Choroid plexus epithelial cell (primary cell): ENCODE measurements around the gene TOP2B.

ENCODE experiments used
- DNase-seq: peaks from one replicate; pipeline ENCODE4 v3.0.0-alpha.2; 2010; ENCODE audit warnings: low read depth
- H3K4me3 ChIP-seq: 2 replicates; pipeline ENCODE4 v1.5.1; 2011; ENCODE audit warnings: low read depth, mild to moderate bottlenecking, control low read depth, low read length, moderate library complexity
- TF ChIP-seq, protein P1 (sequence below): conservative IDR thresholded peaks from 2 replicates; pipeline ENCODE4 v1.5.1; 2011; ENCODE audit warnings: low read depth, mild to moderate bottlenecking, control low read depth, inconsistent platforms, low read length, moderate library complexity

The TOP2B gene

DNA sequence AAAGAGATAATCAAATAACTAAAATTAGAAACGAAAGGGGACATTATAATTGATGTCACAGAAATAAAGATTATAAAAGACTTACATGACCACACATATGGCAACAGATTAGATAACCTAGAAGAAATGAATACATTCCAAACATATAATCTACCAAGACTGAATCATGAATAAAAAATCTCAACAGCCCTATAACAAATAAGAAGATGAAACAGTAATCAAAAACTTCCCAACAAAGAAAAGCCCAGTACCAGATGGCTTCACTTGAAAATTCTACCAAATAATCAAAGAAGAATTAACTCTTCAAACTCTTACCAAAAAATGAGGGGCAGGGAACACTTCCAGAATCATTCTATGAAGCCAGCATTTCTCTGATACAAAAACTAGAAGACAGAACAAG lies 11.8 kb downstream of the TOP2B start:
- DNase-seq: no peak
- TF ChIP-seq, protein P1, sequence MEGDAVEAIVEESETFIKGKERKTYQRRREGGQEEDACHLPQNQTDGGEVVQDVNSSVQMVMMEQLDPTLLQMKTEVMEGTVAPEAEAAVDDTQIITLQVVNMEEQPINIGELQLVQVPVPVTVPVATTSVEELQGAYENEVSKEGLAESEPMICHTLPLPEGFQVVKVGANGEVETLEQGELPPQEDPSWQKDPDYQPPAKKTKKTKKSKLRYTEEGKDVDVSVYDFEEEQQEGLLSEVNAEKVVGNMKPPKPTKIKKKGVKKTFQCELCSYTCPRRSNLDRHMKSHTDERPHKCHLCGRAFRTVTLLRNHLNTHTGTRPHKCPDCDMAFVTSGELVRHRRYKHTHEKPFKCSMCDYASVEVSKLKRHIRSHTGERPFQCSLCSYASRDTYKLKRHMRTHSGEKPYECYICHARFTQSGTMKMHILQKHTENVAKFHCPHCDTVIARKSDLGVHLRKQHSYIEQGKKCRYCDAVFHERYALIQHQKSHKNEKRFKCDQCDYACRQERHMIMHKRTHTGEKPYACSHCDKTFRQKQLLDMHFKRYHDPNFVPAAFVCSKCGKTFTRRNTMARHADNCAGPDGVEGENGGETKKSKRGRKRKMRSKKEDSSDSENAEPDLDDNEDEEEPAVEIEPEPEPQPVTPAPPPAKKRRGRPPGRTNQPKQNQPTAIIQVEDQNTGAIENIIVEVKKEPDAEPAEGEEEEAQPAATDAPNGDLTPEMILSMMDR: no peak
- H3K4me3 ChIP-seq: no peak overlapping the region

DNA sequence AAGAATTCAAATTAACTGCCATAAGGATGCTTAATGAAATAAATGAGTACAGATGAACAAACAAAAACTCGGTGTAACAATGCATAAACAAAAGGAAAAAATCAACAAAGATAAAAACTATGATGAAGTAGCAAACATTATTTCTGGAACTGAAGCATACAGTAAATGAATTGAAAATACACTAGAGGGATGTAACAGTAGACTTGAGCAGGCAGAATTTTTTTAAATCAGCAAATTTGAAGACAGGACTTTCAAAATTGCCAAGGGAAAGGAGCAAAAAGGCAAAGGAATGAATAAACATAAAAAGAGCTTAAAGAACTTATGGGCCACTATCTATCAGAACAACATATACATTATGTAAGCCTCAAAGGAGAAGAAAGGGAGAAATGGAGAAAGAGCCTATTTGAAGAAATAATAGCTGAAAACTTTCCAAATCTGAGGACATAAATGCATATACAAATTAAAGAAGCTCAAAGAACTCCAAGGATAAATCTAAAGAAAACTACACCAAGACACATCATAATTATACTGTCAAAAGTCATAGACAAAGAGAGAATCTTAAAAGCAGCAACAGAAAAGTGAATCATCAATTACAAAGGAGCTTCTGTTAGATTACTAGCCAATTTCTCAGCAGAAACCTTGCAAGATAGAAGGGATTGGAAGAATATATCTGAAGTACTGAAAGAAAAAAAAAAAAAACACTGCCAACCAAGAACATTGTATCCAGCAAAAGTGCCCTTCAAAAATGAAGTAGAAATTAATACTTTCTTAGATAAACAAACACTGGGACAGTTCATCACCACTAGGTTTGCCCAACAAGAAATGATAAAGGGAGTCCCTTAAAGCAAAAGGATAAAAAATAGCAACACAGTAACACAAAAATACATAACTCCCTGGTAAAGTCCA lies 15.5 kb downstream of the TOP2B start:
- TF ChIP-seq, protein P1: no peak
- no peak overlapping the region for H3K4me3 ChIP-seq
- DNase-seq: no peak

DNA sequence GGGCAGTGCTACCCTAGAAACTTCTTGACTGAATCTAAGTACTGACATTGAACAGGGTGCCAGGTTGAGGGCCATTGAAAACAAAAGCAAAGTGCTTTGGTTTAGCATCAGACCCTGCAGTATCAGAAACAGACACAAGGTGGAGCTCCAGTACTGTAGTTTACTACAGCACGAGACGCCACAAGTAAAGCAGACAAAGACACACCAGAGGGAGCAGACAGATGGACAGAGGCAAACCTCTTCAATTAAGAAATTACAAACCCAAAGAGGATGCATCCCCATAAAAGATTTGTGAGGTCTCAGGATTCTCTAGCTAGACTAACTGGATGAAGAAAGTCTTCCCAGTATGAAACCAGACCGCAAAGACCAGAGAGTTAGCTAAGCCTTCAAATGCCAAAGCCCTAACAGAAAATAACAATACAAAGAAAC lies 16.6 kb downstream of the TOP2B start:
- DNase-seq: peak; percentile 91

DNA sequence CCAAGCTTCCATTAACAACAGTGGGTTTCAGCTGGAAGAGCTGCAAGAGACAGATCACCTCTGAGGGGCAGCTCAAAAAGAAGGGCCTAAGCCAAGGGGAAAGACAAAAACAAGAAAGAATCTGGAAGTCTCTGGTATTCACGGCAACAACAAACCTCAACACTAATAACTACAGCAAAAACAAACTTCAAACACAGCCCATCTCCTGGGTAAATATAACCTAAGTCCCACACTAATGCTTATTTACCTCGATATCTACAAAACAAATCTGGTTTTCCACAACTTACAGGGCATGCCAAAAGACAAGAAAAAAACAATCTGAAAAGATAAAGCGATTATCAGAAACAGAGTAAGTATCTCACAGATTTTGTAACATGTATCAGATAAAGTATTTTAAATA lies 29.7 kb downstream of the TOP2B start:
- H3K4me3 ChIP-seq: no peak overlapping the region
- DNase-seq: no peak
- TF ChIP-seq, protein P1: no peak

More for the DNA sequence above, 16.6 kb downstream of the TOP2B start:
- H3K4me3 ChIP-seq: no peak overlapping the region
- TF ChIP-seq, protein P1: peak; percentile 93

- no peak for DNase-seq
- TF ChIP-seq, protein P1: no peak
- H3K4me3 ChIP-seq: no peak overlapping the region
Observed at GRCh38 chr3:25633919-25634318, 30.8 kb downstream of the TOP2B start.

GRCh38 chr3:25631989-25632388 lies 32.7 kb downstream of the TOP2B start:
- H3K4me3 ChIP-seq: no peak overlapping the region
- no peak for DNase-seq
- TF ChIP-seq, protein P1: no peak

DNA sequence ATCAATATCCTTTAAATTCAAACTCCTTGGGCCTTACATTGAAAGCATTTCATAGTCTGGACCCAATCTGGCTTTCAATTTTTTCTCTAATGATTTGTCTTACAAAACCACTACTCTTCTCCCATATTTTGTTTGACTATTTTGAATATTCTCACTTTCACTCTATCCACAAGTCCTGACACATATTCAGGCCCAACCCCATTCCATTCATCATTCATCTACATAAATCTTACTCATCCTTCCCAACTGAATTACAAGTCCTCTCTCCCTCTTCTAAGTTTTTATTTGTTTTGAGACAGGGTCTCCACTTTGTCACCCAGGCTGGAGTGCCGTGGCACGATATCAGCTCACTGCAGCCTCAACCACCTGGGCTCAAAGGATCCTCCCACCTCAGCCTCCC lies 43.6 kb downstream of the TOP2B start:
- H3K4me3 ChIP-seq: no peak overlapping the region
- no peak for DNase-seq
- TF ChIP-seq, protein P1: no peak
